Progenitor cell of endocrine pancreas (in vitro differentiated cells): ENCODE data around the gene FAM111A. TPM values are rescaled to one million over a fixed set of nuclear protein-coding genes. Genes with fewer than 3 reads are reported as not detected.
"Not testable (repeated sequence)": the region's sequence is repeated elsewhere in the genome, so short reads cannot be mapped to it uniquely, and the experiment has no call there.

ENCODE experiments used
- DNase-seq: peaks from one replicate; pipeline ENCODE4 v3.0.0; 2021; ENCODE audit warnings: low spot score; ENCODE audit not compliant: unreplicated experiment
- H3K27ac Mint-ChIP-seq: 2 replicates; pipeline ENCODE4 v1.8.0; 2021; ENCODE audit warnings: mild to moderate bottlenecking, moderate library complexity, mixed read lengths
- H3K27me3 Mint-ChIP-seq: 2 replicates; pipeline ENCODE4 v1.8.0; 2021; ENCODE audit warnings: mixed read lengths
- H3K36me3 Mint-ChIP-seq: 2 replicates; pipeline ENCODE4 v1.8.0; 2022; ENCODE audit warnings: mixed read lengths; ENCODE audit not compliant: insufficient read depth
- H3K4me1 Mint-ChIP-seq: 2 replicates; pipeline ENCODE4 v1.8.0; 2021; ENCODE audit warnings: low read depth, mixed read lengths
- H3K4me3 Mint-ChIP-seq: 2 replicates; pipeline ENCODE4 v1.8.0; 2021; ENCODE audit warnings: low read depth, mild to moderate bottlenecking, moderate library complexity, mixed read lengths
- H3K9me3 Mint-ChIP-seq: 2 replicates; pipeline ENCODE4 v1.8.0; 2021; ENCODE audit warnings: low read depth, mixed read lengths
- long read RNA-seq: library from polyadenylated mRNA; unstranded; transcript quantifications from one replicate; pipeline ENCODE4 v2.0.0, GENCODE V29; 2020
- total RNA-seq: library from RNA; stranded (reverse); gene quantifications from 2 replicates; pipeline ENCODE4 v1.2.1, GENCODE V29; 2021
- TF ChIP-seq, protein P1 (sequence below): fragments of 200-600 bp; sonication (generic); IDR thresholded peaks from one replicate; pipeline ENCODE4 v1.5.0; 2021; ENCODE audit warnings: antibody characterized with exemption, mild to moderate bottlenecking; ENCODE audit not compliant: unreplicated experiment

The FAM111A gene, protein sequence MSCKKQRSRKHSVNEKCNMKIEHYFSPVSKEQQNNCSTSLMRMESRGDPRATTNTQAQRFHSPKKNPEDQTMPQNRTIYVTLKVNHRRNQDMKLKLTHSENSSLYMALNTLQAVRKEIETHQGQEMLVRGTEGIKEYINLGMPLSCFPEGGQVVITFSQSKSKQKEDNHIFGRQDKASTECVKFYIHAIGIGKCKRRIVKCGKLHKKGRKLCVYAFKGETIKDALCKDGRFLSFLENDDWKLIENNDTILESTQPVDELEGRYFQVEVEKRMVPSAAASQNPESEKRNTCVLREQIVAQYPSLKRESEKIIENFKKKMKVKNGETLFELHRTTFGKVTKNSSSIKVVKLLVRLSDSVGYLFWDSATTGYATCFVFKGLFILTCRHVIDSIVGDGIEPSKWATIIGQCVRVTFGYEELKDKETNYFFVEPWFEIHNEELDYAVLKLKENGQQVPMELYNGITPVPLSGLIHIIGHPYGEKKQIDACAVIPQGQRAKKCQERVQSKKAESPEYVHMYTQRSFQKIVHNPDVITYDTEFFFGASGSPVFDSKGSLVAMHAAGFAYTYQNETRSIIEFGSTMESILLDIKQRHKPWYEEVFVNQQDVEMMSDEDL
- 53.2 and 56.9 TPM in 2 replicates for total RNA-seq
- long read RNA-seq, partial matches to known transcripts, result 27 of 71 reads
- long read RNA-seq, other reads (novel, unspliced or antisense), result 37 of 71 reads

DNA sequence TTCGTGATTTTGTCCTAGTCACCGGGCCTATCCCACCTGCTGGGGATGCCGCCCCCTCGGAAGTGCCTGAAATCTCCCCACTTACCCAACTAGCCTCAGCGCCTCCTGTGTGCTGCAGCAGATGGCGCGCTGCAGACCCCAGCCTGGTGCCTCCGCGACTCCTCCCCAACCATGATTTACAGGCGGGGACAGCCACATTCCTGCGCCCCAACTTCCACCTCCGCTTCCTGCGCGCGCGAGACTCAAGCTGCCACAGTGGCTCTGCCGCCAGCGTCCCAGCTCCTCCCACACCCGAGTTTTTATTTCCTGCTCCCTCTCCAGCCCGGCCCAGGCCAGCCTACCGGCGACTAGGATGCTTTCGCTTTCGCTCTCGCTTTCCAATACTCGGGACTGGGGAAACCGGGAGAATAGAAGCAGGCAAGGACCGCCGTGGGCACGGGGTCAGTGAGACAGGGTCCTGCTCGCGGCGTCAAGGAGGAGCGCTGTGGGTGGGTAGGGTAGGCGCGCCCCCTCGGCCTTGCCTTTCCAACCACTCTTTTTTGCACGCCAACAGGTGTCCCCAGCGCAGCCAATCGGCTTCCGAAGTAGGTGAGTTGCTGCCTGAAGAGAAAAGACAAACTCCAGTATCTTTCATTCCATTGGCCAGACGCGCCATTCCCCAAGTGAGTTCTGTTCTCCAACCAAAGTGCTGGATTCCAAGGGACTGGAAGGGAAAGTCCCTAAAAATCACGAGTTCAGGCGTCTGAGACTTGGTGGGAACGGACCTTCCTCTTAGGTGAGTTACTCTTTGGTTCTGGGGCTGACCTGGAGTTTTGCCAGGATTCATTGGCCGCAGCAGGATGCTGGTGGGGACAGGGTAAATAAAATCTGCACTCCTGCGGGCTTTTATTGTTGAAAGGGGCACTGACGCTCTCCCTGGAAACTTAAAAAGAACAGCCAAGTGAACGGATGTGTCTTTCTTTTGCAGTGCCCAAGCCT lies at the start of gene FAM111A:
Gene FAM111A, plus strand, starts transcription at position 327 of the 978 bp plus-strand sequence. CDS start 6,017 bp downstream, outside the sequence.
- TF ChIP-seq, protein P1, sequence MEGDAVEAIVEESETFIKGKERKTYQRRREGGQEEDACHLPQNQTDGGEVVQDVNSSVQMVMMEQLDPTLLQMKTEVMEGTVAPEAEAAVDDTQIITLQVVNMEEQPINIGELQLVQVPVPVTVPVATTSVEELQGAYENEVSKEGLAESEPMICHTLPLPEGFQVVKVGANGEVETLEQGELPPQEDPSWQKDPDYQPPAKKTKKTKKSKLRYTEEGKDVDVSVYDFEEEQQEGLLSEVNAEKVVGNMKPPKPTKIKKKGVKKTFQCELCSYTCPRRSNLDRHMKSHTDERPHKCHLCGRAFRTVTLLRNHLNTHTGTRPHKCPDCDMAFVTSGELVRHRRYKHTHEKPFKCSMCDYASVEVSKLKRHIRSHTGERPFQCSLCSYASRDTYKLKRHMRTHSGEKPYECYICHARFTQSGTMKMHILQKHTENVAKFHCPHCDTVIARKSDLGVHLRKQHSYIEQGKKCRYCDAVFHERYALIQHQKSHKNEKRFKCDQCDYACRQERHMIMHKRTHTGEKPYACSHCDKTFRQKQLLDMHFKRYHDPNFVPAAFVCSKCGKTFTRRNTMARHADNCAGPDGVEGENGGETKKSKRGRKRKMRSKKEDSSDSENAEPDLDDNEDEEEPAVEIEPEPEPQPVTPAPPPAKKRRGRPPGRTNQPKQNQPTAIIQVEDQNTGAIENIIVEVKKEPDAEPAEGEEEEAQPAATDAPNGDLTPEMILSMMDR, result peak; percentile 49
- Mint-ChIP-seq H3K36me3 (peaks cover 2% of the 10 kb centered on the region), H3K4me3 (peak within 1 kb of the TSS; percentile 88), H3K27ac (peak within 1 kb of the TSS; percentile 97), H3K4me1 (peaks cover 40% of the 10 kb centered on the region), H3K27me3 (no peaks in the 10 kb centered on the region), H3K9me3 (no peaks in the 10 kb centered on the region)
- peak; percentile 67 for DNase-seq

DNA sequence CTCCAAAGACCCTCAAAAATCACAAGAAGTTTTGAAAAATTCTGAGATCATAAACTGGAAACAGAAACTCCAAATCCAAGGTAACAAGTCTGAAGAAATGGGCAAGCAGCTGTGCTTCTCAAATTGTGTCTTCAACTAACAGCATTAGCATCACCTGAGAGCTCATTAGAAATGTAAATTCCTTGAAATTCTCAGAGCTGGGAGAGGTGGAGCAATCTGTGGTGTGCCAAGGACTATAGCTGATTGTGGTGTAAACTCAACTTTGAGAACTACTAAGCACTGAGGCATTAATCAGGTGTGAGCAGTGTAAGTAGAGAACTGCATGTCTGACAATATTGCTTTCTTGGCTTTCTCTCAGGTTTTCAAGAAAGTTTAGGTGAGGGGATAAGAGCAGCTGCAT lies 49.1 kb upstream of the FAM111A start:
- not testable (repeated sequence) for H3K4me1 Mint-ChIP-seq, H3K9me3 Mint-ChIP-seq, H3K4me3 Mint-ChIP-seq, DNase-seq, H3K27me3 Mint-ChIP-seq, H3K27ac Mint-ChIP-seq, H3K36me3 Mint-ChIP-seq

DNA sequence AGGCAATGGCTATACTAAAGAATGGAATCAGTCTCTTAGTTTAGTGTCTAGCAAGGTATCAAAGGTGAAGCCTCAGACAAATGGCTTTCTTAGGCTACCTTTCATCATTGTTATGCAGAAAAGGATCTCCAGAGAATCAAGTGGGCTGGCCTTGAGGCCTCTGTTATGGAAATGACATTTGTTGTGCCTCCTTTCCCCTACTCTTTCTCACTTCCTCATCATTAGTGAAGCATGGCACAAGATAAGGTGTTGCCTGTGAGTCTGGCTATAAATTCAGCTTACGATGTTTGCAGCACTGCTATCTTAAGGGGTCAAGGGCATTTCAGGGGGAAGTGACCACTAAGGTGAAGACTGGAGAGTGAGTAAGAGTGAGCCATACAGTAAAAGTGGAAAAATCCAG lies 47.4 kb upstream of the FAM111A start:
- H3K36me3 Mint-ChIP-seq, H3K4me3 Mint-ChIP-seq, H3K9me3 Mint-ChIP-seq, DNase-seq, H3K4me1 Mint-ChIP-seq, H3K27ac Mint-ChIP-seq: not testable (repeated sequence)
- peaks cover 13% of the 10 kb centered on the region for H3K27me3 Mint-ChIP-seq

DNA sequence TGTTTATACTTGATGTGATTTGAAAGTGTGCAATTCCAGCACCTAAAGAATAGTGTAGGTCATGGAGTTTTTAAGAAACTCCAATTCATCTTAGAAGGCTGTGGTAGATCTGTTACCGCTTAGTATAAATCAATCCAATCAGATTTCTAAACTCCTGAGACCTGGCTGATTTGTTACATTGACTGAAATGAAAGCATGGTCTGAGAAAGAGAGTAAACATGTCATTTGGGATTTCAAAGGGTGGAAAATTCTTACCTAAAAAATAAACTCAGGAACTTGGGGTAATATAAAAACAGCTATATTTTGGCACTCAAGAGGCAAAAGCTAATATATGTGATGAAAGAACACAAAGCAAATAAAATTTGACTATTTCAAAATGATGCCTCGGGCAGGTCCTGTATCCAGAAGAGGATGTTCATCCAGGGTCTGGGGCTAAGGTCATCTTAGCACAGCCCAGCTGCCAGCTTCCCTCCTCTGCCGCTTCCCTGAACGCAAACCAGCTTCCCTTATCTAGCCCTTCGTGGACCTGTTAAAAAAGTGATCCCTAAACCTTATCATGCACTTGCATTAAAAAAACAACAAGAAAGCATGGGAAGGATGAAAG lies 46.6 kb upstream of the FAM111A start:
- not testable (repeated sequence) for H3K4me3 Mint-ChIP-seq, H3K4me1 Mint-ChIP-seq, H3K36me3 Mint-ChIP-seq, DNase-seq, H3K27ac Mint-ChIP-seq, H3K9me3 Mint-ChIP-seq
- peaks cover 21% of the 10 kb centered on the region for H3K27me3 Mint-ChIP-seq

DNA sequence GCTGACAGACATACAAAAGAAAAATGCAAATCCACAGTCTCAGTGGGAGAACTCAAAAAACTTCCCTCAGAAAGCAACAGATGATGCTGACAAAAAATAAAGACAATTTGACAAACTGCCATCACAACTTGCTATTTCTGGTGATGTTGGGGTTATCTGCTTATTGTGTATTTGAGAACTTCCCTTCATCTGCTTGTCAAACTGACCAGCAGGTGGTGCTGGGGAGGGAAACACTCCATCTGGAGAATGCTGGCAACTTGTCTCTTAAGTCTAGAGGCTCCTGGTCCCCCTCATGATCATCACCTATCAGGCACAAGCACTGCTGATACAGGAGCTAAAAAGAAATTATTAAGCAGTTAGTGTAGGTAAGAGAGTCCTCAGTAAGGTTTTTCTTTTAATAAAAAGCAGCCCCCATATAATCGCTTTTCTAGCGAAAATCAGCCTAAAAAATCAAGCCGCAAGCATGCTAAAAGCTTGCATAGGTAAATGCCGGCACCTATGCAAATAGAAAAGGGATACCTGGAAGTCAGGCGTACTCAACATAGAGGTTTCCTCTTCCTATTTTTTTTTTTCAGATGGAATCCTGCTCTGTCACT lies 45.4 kb upstream of the FAM111A start:
- Mint-ChIP-seq H3K27me3 (peaks cover 30% of the 10 kb centered on the region), H3K4me1 (peaks cover 5% of the 10 kb centered on the region), H3K4me3 (no peak overlapping the region), H3K9me3 (no peaks in the 10 kb centered on the region), H3K36me3 (no peaks in the 10 kb centered on the region), H3K27ac (no peak overlapping the region)
- no peak for DNase-seq
- TF ChIP-seq, protein P1, result peak; percentile 67

DNA sequence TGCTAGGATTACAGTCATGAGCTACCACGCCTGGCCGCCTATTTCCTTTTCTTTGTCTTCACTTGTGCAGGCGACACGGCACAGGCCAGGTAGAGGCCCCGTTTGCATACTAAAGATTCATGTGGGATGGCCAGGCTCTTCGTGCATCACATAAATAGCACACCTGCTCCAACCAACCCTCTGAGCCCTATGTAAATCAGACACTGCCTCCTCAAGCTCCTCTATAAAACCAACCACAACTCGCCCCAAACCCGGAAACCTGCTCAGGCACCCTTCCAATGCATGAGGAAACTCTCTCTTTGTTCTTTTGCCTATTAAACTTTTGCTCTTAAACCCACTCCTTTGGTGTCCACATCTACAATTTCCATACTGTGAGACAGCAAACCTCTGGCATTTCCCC lies 44.7 kb upstream of the FAM111A start:
- peaks cover 31% of the 10 kb centered on the region for H3K27me3 Mint-ChIP-seq
- not testable (repeated sequence) for H3K9me3 Mint-ChIP-seq, H3K27ac Mint-ChIP-seq, DNase-seq, H3K4me3 Mint-ChIP-seq, H3K36me3 Mint-ChIP-seq, H3K4me1 Mint-ChIP-seq
